ENCODE measurements around the gene PARL.
"Not testable (repeated sequence)": the region's sequence is repeated elsewhere in the genome, so short reads cannot be mapped to it uniquely, and the experiment has no call there.

GRCh38 chr3:183877227-183877626, 7.5 kb downstream of the PARL start:
- not testable (repeated sequence) for TF ChIP-seq CTCF (conservative IDR thresholded peaks at IDR 0.05 in 1 of 2, IDR thresholded peaks at IDR 0.05 in 1 of 2; ENCODE audit: low read depth in 1 of 2, low read length in 2 of 2); EZH2 (IDR thresholded peaks at IDR 0.05; ENCODE audit: low read length, missing control alignments)
